DMS53 treated with DMSO at 0.1 percent for 48 hours (cell line): ENCODE data around the gene PCDHB11.
A peak's percentile ranks its signal among the peaks of the same experiment; 100 is the strongest.
"Not testable (repeated sequence)": the region's sequence is repeated elsewhere in the genome, so short reads cannot be mapped to it uniquely, and the experiment has no call there.

ENCODE experiments used
- DNase-seq: peaks from one replicate; lab custom pipeline; 2025; ENCODE audit not compliant: unreplicated experiment; lab: John Stamatoyannopoulos, UW

PCDHB11 gene

DNA sequence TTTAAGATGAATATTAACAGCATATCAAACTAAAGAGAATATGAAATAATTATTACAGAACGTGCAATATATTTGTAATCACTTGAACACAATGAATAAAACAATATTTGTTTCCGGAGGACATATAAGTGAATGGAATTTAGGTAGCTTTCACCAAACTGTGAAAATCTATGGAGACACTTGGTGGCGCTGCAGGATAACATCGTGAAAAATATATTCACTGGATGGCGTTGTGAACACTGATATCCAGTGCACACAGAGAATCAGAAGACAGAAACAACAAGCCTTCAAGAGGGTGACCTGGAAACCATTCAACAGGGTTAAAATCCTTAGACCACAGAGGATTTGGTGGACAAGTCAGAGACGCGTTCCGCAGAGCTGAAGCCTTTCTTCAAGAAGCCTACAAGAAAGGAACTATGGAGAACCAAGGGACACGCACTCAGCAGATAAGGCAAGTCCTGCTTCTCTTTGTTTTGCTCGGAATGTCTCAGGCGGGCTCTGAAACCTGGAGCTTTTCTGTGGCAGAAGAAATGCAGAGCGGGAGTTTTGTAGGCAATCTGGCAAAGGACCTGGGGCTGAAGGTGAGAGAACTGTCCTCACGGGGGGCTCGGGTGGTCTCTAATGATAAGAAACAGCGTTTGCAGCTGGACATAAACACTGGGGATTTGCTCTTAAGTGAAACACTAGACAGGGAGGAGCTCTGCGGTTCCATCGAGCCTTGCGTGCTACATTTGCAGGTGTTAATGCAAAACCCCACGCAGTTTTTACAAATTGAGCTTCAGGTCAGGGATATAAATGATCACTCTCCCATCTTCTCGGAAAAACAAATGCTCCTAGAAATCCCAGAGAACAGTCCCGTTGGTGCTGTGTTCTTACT is at the start of gene PCDHB11:
Gene PCDHB11, plus strand, starts transcription at position 269 of the 877 bp plus-strand sequence. Its CDS starts 148 bp downstream, at position 417.
- DNase-seq = peak; percentile 9

- peak; percentile 19 for DNase-seq
Measured at GRCh38 chr5:141149812-141150211, 49.6 kb upstream of the PCDHB11 start, which contains the start of gene PCDHB6. Gene PCDHB6 (plus strand): TSS chr5:141150057. CDS start chr5:141150258, 201 bp downstream.

- DNase-seq = no peak
Measured at GRCh38 chr5:141150224-141150992, 49.0 kb upstream of the PCDHB11 start.

- DNase-seq = no peak
Measured at GRCh38 chr5:141150993-141151325, 48.5 kb upstream of the PCDHB11 start.

DNA sequence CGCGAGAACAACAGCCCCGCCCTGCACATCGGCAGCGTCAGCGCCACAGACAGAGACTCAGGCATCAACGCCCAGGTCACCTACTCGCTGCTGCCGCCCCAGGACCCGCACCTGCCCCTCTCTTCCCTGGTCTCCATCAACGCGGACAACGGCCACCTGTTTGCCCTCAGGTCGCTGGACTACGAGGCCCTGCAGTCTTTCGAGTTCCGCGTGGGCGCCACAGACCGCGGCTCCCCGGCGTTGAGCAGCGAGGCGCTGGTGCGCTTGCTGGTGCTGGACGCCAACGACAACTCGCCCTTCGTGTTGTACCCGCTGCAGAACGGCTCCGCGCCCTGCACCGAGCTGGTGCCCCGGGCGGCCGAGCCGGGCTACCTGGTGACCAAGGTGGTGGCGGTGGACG is 47.8 kb upstream of the PCDHB11 start:
- DNase-seq = not testable (repeated sequence)

- DNase-seq = not testable (repeated sequence)
Measured at GRCh38 chr5:141152096-141152495, 47.3 kb upstream of the PCDHB11 start.

GRCh38 chr5:141155540-141156374 is 43.7 kb upstream of the PCDHB11 start:
- DNase-seq = no peak

GRCh38 chr5:141157356-141157755 is 42.1 kb upstream of the PCDHB11 start:
- DNase-seq = not testable (repeated sequence)

DNA sequence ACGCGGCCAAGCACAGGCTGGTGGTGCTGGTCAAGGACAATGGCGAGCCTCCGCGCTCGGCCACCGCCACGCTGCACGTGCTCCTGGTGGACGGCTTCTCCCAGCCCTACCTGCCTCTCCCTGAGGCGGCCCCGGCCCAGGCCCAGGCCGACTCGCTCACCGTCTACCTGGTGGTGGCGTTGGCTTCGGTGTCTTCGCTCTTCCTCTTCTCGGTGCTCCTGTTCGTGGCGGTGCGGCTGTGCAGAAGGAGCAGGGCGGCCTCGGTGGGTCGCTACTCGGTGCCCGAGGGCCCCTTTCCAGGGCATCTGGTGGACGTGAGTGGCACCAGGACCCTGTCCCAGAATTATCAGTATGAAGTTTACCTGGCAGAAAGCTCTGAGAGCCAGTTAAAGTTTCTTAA is 41.5 kb upstream of the PCDHB11 start:
- not testable (repeated sequence) for DNase-seq

GRCh38 chr5:141172381-141173204 is 26.8 kb upstream of the PCDHB11 start, which contains the start of gene PCDHB7:
Gene PCDHB7 (plus strand): TSS chr5:141172644. CDS start chr5:141172836, 192 bp downstream.
- DNase-seq = peak; percentile 30

DNA sequence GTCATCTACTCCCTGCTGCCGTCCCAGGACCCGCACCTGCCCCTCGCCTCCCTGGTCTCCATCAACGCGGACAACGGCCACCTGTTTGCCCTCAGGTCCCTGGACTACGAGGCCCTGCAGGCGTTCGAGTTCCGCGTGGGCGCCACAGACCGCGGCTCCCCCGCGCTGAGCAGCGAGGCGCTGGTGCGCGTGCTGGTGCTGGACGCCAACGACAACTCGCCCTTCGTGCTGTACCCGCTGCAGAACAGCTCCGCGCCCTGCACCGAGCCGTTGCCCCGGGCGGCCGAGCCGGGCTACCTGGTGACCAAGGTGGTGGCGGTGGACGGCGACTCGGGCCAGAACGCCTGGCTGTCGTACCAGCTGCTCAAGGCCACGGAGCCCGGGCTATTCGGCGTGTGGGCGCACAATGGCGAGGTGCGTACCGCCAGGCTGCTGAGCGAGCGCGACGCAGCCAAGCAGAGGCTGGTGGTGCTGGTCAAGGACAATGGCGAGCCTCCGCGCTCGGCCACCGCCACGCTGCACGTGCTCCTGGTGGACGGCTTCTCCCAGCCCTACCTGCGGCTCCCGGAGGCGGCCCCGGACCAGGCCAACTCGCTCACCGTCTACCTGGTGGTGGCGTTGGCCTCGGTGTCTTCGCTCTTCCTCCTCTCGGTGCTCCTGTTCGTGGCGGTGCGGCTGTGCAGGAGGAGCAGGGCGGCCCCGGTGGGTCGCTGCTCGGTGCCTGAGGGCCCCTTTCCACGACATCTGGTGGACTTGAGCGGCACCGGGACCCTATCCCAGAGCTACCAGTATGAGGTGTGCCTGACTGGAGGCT is 24.9 kb upstream of the PCDHB11 start:
- not testable (repeated sequence) for DNase-seq

DNA sequence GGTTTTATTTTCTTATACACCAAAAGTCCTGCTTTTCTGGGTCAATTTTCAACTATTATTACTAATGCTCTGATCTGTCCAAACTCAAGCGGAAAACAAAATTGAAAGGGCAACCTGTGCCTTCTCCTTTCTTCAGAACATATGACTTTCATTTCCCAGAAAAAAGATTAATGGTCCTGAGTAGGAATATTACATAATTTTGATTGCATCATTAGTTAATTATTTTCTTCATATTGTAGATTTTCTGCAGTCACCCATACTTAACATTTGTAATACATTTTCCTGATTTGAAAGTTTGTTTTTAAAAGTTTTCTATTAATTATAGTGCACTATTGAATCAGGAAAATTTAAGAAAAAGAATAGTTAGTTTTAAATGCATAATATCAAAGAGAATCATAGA is 23.5 kb upstream of the PCDHB11 start:
- DNase-seq = no peak

DNA sequence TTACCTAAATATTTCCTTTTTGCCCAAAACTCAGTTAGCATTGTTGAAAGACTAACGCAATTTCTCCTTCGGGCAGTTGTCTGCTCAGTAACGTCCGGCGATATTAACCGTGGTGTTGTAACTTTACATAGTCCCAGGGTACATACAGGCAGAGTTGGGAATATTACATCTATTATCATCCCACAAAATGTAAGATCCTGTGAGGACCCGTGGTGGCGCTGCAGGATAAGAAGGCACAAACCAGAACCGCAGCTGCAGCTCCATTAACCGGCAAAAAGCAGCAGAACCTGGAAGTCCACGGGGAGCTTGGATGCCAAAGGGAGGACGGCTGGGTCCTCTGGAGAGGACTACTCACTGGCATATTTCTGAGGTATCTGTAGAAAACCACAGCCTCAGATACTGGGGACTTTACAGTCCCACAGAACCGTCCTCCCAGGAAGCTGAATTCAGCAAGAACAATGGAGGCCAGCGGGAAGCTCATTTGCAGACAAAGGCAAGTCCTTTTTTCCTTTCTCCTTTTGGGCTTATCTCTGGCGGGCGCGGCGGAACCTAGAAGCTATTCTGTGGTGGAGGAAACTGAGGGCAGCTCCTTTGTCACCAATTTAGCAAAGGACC is 21.7 kb upstream of the PCDHB11 start, which contains the start of gene PCDHB8:
Gene PCDHB8, plus strand, starts transcription at position 214 of the 615 bp plus-strand sequence. Its CDS starts 245 bp downstream, at position 459.
- not testable (repeated sequence) for DNase-seq

- not testable (repeated sequence) for DNase-seq
Measured at GRCh38 chr5:141179371-141179770, 20.1 kb upstream of the PCDHB11 start.

GRCh38 chr5:141179876-141180275 is 19.6 kb upstream of the PCDHB11 start:
- DNase-seq = not testable (repeated sequence)

DNA sequence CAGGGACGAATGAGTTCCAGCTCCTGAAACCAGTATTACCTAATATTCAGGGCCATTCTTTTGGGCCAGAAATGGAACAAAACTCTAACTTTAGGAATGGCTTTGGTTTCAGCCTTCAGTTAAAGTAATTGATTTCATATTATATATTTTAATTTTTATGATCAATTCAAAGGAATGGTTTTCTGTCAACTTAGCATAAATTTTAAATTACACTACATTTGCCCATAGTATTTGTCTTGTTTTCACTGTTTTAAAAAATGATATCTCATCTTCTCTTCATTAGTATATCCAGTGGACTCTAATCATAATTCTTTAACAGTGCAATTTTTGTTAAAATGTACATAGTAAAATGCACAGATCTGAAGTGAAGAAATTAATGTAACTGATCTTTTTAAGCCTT is 19.1 kb upstream of the PCDHB11 start:
- no peak for DNase-seq

- peak; percentile 27 for DNase-seq
Measured at GRCh38 chr5:141182248-141182647, 17.2 kb upstream of the PCDHB11 start, which contains the start of gene PCDHB16. Gene PCDHB16 (plus strand): TSS chr5:141182387. CDS start chr5:141182560, 173 bp downstream.

- DNase-seq = not testable (repeated sequence)
Measured at GRCh38 chr5:141184117-141184855, 15.1 kb upstream of the PCDHB11 start.
